Stimulated activated CD4-positive, alpha-beta T cell treated with anti-CD3 and anti-CD28 coated beads, Interleukin-2, amount 100 ng/mL, for 48 hours (primary cell): Measurements from ENCODE around the gene C1orf216.
"Not testable (repeated sequence)": the region's sequence is repeated elsewhere in the genome, so short reads cannot be mapped to it uniquely, and the experiment has no call there.

Experiments used
- DNase-seq, 2 donors: peaks; one replicate each; pipeline ENCODE4 v3.0.0-alpha.2; 2020

C1orf216 gene, protein sequence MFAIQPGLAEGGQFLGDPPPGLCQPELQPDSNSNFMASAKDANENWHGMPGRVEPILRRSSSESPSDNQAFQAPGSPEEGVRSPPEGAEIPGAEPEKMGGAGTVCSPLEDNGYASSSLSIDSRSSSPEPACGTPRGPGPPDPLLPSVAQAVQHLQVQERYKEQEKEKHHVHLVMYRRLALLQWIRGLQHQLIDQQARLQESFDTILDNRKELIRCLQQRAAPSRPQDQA

DNA sequence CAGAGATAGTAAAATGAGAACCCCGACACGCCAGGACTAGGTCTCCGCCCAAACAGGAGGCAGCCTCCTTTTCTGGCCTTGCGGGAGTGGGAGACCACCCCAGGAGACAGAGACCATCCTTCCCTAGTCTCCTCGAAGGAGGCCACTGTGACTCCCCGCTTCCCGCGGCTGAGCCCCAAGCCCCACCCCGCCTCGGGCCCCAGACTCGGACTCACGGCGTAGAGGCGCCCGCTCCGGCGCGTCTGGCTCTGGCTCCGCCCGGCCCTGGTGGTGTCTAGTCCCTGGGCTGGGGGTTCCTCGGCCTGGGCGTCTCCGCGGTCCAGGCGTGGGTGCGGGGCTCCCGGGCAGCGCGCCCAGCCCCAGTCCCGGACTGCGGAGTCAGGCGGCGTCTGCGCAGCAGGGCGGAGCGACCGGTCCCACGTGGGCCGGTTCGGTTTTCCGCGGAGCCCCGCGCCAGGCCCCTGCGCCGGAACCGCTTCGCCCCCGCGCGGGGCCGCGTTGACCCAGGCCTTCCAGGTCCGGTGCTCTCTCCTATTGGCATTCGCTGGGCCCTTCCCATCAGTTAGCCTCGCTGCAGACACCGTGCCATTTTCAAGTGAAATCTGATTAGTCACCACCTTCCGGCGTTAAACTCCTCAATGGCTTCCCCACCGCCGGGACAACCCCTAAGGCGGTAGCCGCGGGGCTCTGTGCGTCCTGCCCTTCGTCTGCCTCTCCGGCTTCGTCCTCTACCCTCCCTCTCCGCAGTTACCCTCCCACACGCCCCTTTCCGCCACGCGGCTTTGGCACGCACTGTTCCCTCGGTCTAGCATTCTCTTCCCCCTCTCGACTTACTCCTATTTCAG lies at the start of gene C1orf216:
TSS of gene C1orf216 (minus strand) at position 393 of the 845 bp plus-strand sequence. CDS start 2,563 bp downstream, outside the sequence.
- DNase-seq, result peak; percentile 61 to 69

DNA sequence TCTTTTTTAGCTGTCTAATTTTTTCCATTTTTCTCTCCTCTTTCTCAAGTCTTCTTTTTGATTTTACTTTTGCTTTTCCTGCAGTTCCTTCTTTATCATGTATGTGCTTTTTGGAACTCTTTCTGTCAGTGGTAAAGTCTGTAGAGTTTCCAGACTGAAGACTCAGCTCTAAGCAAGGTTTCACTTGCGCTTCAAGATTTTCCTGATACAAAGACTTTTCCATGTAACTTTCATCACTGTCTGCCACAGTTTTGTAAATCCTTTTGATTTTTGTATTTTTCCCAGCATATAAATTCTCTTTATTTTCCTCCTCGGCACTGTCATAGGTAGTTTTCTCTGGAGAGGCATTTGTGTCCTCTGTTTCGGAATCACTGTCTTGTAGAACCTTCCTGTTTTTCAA lies 45.6 kb upstream of the C1orf216 start:
- no peak for DNase-seq

DNA sequence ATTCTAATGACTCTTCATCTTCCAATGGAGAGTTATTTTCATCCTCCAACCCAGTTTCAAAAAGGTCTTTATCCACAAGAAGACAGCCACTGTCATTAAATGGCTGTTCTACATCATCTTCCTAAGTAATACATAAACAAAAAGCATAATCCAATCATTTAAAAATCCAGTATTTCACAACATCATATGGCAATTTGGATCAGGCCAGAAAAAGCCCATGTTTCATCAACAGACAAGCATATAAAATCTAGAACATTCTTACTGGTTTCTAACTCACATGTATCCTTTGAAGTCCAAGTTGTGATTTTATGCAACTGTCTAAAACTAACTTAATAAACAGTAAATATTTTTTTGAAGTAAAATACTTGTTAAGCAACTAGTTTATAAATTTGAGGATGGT lies 44.5 kb upstream of the C1orf216 start:
- DNase-seq, result no peak

DNA sequence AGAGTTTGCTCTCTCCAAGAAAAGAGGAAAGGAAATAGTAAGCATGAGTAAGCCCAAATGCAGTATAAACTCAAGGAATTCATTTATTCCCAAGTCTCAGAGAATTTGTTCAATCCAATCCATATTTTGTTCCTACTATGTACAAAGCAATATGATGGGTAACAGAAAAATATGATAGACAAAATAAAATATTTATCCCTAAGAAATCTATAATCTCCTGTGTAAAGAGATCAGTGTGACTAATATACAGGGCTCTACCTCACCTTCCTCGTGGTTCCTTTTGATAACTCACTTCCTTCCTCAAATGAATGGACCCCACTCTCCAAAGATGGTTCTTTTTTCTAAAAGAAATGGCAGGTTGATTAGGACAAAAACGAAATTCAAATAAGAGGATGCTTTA lies 43.5 kb upstream of the C1orf216 start:
- no peak for DNase-seq

DNA sequence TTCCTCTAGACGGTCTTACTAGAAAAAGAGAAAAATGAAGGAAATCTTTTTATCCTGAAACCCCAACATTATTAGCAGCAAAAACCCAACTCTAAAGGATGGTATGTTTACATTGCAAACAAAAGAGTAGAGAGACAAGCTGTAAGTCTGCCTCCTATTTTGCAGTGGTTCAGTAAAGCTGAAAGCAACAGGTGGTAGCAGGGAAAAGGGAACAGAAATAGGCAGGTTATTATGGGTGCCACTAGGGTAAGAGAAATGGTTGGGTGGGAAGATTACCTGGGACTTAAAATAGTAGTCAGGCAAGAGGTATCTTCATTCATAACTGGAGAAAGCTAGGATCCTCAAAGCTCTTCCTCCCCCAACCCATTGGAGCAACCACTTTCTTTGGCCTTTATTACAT lies 37.4 kb upstream of the C1orf216 start:
- no peak for DNase-seq

DNA sequence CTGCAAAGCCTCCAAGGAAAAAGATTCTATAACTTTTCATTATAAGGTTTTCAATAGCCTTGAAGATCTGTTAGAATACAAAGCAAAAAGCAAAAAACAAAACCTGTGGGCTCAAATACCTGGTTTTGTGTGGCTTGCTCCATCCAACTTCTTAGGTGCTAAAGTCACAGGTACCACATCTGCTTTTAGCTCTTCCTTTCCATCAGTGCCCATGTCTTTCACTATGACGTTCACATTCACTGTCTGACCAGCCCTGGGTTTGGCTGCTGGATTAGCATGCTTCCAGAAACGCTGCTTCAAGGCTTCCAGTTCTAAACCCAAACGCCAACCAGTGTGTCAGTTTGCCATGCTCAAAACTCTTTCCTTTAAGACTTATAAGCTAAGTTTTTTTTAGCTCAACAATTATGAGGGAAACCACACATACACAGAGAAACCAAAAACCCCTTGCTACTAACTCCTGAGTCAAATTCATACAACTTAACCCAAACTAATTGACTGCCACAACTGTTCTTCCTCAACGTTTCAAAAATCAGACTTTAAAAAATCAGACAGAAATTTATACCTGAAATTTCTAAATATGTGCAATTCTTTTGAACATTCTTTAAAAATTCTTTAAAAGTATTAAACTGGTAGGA lies 35.1 kb upstream of the C1orf216 start:
- no peak for DNase-seq

DNA sequence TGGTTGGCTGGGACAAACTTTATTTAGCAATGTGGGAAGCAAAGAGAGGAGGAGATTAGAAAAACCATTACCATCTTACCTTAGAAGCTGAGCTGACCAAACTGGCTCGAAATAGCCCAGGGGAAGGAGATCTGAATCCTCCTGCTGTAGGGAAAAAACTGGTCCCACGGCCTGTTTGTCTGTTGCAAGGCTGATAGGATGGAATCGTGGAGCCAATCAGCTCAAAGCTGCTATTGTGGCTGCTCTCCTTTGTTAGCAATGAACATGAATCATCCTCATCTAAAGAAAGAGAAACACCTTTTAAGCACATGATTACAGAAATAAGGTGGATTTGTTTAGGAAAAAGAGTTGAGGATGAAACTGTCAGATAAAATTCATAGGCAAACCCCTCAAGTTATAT lies 29.6 kb upstream of the C1orf216 start:
- DNase-seq, result no peak

DNA sequence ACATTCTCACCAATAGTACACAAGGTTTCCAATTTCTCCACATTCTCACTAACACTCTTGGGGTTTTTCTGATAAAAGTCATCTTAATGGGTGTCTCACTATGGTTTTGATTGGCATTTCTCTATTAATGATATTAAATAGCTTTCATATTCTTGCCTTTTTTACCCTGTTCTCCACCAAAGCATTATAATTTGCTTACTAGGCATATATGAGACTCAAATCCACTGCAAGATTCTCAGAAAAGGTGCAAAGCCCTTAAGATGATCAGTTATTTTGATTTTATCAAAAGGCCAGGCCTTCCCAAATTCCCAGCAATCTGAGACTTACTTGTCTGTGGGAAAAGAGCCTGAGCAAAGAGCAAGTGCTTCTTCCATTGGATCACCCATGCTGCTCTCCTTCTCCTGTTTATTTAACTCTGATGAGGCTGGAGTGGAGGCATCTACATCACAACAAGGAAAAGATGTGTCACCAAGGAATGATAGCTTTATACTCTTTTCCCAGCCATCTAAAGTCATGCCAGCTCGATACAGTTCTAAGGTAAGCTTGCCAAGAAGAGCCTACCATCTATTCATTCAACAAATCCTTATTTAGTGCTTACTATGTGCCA lies 26.5 kb upstream of the C1orf216 start:
- DNase-seq, result no peak

DNA sequence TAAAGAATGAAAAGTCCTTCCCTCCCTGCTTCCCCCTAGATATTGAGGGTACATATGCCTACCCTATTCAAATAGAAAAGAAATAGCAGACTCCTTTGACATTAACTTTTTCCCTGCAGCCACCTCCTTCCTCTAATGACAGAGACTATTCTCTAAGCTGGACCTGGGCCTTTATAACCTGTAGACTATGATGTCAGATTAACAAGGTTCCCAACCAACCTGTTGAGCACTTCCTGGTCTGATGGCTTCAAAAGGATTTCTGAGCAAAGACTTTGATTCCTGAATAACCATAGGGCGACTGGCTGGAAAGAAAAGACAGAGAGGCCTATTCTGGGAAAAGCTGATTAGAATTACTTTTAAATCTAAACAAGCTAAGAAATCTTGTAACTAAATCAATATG lies 18.4 kb upstream of the C1orf216 start:
- no peak for DNase-seq

DNA sequence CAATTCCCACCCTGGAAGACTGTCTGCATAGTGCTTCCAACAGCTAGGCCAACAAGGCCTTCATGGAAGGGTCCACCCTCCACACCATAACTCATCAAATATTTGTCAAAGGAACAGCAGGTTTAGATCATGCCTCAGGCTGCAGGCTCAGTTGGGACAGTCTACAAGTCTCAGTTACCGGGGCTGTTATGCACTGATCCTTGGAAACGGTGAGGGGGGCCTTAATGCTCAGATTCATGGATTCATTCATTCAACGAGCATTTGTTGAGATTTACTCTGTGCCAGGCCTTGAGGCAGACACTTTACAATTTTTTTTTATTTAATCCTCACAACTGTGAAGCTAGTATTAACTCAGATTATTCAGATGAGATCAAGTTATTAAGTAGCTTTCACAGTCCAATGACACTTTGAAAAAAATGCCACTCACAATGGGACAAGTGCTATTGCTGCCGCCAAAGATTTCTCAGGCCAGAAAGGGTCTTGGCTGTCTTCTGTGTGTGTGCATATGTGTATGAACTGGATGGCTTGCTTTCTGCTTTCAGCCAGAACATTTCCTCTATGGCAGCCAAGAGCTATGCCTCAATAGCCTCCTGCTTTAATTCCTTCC lies 8.9 kb upstream of the C1orf216 start:
- no peak for DNase-seq

DNA sequence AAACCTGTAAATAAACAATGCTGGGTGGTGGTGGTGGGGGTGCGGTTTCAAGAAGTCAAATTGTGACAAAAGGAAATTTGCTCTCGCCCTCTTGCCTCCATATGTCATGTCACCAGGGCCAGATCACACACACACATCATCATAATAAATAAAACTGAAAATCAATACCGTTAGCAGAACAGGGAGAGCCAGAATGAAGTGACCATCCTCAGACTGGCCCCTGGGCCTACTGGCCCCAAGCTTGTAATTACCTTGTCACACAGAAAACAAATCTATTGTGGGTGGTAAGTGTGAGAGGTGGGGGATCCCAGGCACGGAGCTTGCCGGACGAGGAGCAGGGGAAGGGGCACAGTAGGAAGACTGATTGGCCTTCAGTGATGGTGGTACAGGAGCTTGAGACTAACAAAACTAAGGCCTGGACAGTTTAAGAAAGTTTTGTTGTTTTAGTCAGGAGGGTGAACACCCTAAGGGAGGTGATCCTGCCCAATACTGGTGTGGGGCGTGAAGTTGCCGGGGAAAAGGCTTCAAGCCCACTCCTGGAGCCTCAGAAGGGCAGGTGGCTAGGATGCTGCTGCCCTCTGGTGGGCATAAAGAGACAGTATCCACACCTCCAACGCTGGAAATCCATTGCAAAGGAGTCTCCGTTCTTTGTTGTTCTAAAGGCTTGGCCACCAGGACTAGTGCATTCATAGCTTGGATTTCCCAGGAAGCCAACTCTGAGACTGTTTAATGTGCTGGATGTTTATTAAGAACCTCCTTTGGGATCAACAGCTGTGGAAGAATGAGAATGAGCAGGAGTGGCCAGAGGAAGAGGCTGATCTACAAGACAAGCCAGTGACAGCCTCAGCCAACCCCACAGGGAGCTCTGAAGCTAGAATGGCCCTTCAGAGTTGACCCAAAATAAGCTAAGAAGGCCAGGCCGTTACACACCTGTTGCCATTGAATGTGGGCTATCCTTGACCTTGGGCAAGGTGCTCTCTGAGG lies 8.1 kb upstream of the C1orf216 start:
- DNase-seq, result no peak

DNA sequence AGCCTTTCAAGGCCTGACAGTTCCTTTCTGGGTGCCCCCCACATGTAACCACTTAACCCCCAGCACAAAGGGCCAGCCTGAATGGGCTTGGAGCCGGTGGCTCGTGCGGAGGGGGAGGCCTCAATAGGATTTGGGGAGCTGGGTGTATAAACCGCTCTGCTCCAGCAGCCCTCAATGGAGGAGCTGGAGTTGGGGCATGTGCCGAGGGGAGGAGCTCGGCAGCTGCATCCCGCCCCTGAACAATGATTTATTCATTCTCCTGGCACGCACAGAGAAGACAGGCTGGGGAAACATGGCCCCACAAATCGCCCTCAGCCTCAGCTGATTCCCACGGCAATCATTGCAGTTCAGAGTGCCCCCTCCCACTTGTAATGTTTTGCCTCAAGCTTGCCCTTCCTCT lies 6.9 kb upstream of the C1orf216 start:
- DNase-seq, result no peak

DNA sequence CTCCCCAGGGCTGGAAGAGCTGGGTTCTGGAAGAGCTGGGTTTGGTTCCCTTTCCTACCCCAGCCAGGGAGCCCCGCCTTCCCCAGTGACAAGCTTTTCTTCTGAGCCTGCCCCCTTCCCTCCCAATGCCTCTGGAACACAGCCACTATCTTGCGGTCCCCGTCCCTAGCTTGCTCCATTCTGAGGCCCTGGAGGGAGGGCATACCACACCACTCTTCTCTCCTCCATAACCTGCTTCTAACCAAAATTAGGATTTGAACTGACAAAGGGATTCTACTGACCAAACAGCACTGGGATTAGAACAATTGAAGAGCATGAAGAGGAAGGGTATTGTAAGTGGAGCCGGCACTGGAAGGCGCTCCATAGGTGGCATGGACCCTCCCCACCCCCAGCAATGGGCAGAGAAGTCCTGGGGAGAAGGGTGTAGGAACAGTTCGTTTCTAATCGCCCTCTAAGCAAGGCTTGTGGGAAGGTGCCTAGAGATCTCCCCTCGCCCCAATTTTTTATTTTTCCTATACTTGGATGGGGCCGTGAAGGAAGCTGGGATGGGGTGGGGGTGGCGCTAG lies 690 bp downstream of the C1orf216 start:
- no peak for DNase-seq

DNA sequence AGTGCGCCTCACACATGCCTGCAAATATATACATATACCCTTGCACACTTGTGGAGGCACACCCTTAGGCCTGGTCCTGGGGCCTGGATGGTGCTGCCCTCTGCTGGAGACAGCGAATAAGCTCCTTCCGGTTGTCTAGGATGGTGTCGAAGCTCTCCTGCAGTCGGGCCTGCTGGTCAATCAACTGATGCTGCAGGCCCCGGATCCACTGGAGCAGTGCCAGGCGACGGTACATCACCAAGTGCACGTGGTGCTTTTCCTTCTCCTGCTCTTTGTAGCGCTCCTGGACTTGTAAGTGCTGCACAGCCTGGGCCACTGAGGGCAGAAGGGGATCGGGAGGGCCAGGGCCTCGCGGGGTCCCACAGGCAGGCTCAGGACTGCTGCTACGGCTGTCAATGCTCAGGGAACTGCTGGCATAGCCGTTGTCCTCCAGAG lies 3.1 kb downstream of the C1orf216 start:
- peak; percentile 75 to 86 for DNase-seq

DNA sequence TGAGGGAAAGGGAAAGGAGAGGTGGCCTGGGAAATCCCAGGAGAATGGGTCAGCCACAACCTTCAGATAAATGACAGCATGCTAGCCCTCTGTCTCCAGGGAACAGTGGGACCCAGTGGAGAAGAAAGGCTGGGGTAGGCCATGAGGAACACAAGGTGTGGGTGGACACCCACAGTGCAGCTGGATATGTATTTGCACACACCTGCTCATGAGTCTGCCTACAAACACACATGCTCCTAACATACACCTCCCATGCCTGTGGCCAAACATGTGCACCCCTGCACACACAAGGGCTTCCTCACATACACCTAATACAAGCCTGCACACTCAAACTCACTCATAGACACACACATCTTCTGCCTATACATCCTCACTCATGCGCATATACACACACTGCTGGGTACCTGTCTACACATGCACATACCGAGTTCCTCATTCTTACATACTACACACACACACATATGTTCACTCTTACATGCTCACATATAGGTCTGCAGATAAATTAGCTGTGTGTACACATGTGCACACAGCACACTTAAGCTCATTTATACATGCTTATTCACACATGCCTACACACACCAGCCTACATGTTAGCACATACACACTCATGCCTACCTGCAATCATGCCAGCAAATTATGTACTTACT lies 3.6 kb downstream of the C1orf216 start:
- no peak for DNase-seq

DNA sequence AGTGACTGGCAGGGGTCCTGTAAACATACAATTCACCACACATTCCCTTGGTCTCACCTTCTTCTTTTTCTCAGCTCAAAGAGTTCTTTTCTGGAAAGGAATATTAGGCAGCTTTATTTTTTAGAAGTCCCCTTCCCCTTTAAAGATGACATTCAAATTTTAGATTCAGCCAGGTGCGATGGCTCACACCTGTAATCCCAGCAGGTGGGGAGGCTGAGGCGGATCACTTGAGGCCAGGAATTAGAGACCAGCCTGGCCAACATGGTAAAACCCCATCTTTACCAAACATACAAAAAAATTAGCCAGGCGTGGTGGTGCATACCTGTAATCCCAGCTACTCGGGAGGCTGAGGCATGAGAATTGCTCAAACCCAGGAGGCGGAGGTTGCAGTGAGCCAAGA lies 7.6 kb downstream of the C1orf216 start:
- not testable (repeated sequence) for DNase-seq

DNA sequence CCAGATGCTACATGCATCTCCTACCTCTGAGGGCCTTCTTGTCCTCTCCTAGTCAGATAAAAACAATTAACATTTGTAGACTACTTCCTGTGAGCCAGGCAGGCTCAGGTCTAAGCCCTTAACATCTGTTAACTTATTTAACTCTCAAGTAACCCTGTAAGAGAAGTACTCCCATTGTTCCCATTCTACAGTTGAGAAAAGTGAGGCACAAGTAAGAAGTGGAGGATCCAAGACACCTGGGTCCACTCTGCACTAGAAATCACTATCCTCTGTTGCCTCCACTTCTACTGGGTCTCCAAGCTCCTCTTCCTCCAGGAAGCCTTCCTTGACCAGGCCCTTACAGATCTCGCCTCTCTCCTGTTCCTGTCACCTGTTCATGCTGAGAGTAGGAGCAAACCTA lies 9.7 kb downstream of the C1orf216 start:
- no peak for DNase-seq

DNA sequence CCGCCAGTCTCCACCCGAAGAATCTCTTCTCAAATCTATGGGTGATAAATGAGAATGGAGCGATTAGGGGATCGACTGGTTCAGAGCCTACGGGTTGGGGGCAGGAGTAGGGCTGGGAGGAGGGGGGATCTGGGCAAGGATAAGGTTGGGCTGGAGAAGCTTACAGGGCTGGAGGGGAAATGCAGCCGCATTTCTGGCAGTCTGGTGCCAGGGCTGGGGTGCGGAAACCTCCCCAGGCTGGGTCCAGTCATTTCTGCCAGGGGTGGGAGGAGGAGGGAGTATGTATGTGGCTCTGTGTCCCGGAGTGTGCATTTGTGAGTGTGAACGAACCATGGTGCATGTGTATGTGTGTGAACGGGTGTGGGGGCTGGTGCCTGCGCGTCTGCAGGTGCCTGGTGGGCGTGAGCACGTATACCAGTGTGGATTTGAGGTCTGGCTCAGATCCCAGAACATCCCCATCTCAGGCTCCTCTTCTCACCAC lies 10.2 kb downstream of the C1orf216 start:
- no peak for DNase-seq

DNA sequence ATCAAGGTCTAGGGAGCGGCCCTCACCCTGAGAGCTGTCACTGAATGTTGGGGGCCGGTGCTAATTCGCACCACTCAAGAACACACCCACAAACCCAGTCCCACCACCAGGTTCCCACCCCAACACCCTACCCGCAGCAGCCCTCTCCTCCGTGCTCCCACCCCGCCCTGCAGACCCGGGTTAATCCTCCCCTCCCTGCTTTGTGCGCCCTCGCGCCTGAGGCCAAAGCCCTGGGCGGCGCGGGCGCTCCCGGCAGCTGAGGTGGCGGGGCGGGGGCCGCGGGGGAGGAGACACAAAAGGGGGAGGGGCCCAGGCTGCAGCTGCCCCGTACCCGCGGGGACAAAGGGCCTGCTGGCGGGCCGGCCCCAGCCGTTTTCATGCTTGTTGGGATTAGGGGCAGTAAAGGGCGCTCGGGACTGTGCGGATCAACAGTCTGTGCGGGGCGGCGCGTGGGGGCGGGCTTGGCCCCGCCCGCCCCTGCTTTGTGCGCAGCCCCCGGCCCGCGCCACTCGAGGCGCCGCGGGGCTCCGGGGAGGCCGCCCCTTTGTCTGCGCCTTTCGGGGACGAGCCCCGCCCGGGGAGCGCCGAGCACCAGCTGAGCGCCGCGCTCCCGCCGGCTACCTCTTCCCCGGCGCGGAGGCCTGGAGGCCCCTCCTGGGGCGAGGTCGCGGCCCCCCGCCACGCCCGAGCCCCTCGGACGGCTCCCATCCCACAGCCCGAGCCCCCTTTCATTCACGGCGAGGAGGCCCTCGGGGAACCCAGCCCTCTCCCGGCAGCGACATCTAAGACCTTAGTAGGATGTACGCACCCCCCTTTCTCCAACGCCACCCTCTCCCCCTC lies 10.9 kb downstream of the C1orf216 start:
- peak in 1 of 2 donors; percentile 25 for DNase-seq
